ENCODE data around the gene PRPF39.
"Not testable (repeated sequence)": the region's sequence is repeated elsewhere in the genome, so short reads cannot be mapped to it uniquely, and the experiment has no call there.

Gene PRPF39

GRCh38 chr14:45065956-45066355 lies 18.0 kb upstream of the PRPF39 start:
- TF ChIP-seq, protein P1, sequence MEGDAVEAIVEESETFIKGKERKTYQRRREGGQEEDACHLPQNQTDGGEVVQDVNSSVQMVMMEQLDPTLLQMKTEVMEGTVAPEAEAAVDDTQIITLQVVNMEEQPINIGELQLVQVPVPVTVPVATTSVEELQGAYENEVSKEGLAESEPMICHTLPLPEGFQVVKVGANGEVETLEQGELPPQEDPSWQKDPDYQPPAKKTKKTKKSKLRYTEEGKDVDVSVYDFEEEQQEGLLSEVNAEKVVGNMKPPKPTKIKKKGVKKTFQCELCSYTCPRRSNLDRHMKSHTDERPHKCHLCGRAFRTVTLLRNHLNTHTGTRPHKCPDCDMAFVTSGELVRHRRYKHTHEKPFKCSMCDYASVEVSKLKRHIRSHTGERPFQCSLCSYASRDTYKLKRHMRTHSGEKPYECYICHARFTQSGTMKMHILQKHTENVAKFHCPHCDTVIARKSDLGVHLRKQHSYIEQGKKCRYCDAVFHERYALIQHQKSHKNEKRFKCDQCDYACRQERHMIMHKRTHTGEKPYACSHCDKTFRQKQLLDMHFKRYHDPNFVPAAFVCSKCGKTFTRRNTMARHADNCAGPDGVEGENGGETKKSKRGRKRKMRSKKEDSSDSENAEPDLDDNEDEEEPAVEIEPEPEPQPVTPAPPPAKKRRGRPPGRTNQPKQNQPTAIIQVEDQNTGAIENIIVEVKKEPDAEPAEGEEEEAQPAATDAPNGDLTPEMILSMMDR (conservative IDR thresholded peaks at IDR 0.05; ENCODE audit: low read depth, low read length) = no peak
- no peak for DNase-seq (ENCODE audit: low read depth)
- H3K4me3 ChIP-seq (ENCODE audit: low read depth, low read length) = no peak overlapping the region

- no peak for DNase-seq (ENCODE audit: low read depth)
- TF ChIP-seq, protein P1 (conservative IDR thresholded peaks at IDR 0.05; ENCODE audit: low read depth, low read length) = no peak
Measured at GRCh38 chr14:45066667-45067066, 17.2 kb upstream of the PRPF39 start.

DNA sequence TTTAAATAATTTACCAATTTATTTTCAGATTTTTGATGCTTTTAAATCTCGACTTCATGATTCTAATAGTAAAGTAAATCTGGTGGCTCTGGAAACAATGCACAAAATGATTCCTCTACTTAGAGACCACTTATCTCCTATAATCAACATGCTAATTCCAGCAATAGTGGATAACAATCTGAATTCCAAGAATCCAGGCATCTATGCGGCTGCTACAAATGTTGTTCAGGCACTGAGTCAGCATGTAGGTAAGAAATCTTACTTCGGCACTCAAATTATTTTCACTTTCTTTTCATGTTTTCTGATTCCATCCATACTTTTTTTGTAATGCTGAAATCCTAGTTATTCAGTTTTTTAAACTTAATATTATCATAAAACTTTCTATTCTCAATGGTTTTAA lies 15.5 kb upstream of the PRPF39 start:
- no peak for DNase-seq (ENCODE audit: low read depth)
- H3K4me3 ChIP-seq (ENCODE audit: low read depth, low read length) = no peak overlapping the region
- TF ChIP-seq, protein P1 (conservative IDR thresholded peaks at IDR 0.05; ENCODE audit: low read depth, low read length) = no peak

More at GRCh38 chr14:45066667-45067066, 17.2 kb upstream of the PRPF39 start:
- H3K4me3 ChIP-seq (ENCODE audit: low read depth, low read length) = no peak overlapping the region

- TF ChIP-seq, protein P1 (conservative IDR thresholded peaks at IDR 0.05; ENCODE audit: low read depth, low read length) = no peak
- peak; percentile 4 for DNase-seq (ENCODE audit: low read depth)
Measured at GRCh38 chr14:45070215-45070614, 13.7 kb upstream of the PRPF39 start.

GRCh38 chr14:45072126-45072525 lies 11.8 kb upstream of the PRPF39 start:
- TF ChIP-seq, protein P1 (conservative IDR thresholded peaks at IDR 0.05; ENCODE audit: low read depth, low read length) = no peak
- no peak overlapping the region for H3K4me3 ChIP-seq (ENCODE audit: low read depth, low read length)
- no peak for DNase-seq (ENCODE audit: low read depth)

More at GRCh38 chr14:45070215-45070614, 13.7 kb upstream of the PRPF39 start:
- H3K4me3 ChIP-seq (ENCODE audit: low read depth, low read length) = no peak overlapping the region

GRCh38 chr14:45073231-45073879 lies 10.6 kb upstream of the PRPF39 start:
- no peak overlapping the region for H3K4me3 ChIP-seq (ENCODE audit: low read depth, low read length)
- DNase-seq (ENCODE audit: low read depth) = no peak
- TF ChIP-seq, protein P1 (conservative IDR thresholded peaks at IDR 0.05; ENCODE audit: low read depth, low read length) = no peak

DNA sequence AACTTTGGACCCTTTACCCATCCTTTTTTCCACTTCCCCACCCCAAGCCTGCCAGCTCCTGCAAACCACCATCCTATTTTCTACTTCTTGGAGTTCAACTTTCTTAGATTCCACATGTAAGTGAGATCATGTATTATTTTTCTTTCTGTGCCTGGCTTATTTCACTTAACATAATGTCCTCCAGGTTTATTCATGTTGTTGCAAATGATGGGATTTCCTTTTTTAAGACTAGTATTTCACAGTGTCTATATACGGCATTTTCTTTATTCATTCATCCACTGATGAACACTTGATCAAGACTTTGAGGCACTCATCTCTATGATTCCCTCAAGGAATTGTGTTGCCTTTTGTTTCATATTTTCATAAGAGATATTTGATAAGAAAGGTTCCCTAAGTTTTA lies 5.6 kb upstream of the PRPF39 start:
- TF ChIP-seq, protein P1 (conservative IDR thresholded peaks at IDR 0.05; ENCODE audit: low read depth, low read length) = no peak
- no peak for DNase-seq (ENCODE audit: low read depth)

GRCh38 chr14:45080416-45080968 lies 3.4 kb upstream of the PRPF39 start:
- not testable (repeated sequence) for DNase-seq (ENCODE audit: low read depth); H3K4me3 ChIP-seq (ENCODE audit: low read depth, low read length)

More for the DNA sequence above, 5.6 kb upstream of the PRPF39 start:
- no peak overlapping the region for H3K4me3 ChIP-seq (ENCODE audit: low read depth, low read length)

- not testable (repeated sequence) for H3K4me3 ChIP-seq (ENCODE audit: low read depth, low read length); DNase-seq (ENCODE audit: low read depth)
Measured at GRCh38 chr14:45081096-45081495, 2.8 kb upstream of the PRPF39 start.
